IPS-20b (cell line): ENCODE measurements around the gene DNASE1L3.

Source experiments
- H3K27ac ChIP-seq: one replicate; pipeline ENCODE4 v1.5.1; 2013; ENCODE audit warnings: low read length
- H3K27me3 ChIP-seq: 2 replicates; pipeline ENCODE4 v1.6.1; 2013; ENCODE audit warnings: mild to moderate bottlenecking, low read length, inconsistent platforms; ENCODE audit not compliant: insufficient read depth
- H3K36me3 ChIP-seq: 2 replicates; pipeline ENCODE4 v1.6.1; 2013; ENCODE audit warnings: low read depth, mild to moderate bottlenecking, inconsistent platforms, low read length, moderate library complexity; ENCODE audit not compliant: insufficient read depth
- H3K4me1 ChIP-seq: 2 replicates; pipeline ENCODE4 v1.6.1; 2013; ENCODE audit warnings: mild to moderate bottlenecking, control low read depth, inconsistent platforms, low read length, moderate library complexity; ENCODE audit not compliant: insufficient read depth
- H3K4me3 ChIP-seq: 2 replicates; pipeline ENCODE4 v1.5.1; 2013; ENCODE audit warnings: mild to moderate bottlenecking, low read length, inconsistent platforms
- H3K9ac ChIP-seq: 2 replicates; pipeline ENCODE4 v1.6.1; 2013; ENCODE audit warnings: low read depth, mild to moderate bottlenecking, inconsistent platforms, low read length, moderate library complexity
- H3K9me3 ChIP-seq: 2 replicates; pipeline ENCODE4 v1.6.1; 2013; ENCODE audit warnings: mild to moderate bottlenecking, low read depth, low read length, inconsistent platforms; ENCODE audit not compliant: insufficient read depth

The DNASE1L3 gene

DNA sequence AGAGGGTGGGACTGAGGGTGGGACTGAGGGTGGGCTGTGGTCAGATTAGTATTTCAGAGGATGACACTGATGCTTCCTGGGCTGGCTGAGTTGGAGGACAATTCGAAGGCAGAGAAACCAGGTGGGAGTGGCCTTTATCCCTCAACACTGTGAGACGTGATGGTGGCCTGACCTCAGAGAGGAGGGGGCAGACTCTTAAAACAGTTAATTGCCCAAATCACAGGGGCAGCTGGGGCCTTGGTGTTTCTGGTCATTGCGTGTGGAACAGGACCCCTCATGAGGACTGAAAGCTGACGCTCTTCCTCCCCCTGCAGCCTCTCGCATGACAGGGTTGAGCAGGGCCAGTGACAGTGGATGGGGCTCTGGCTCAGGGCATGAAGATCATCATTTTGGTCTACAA is 18.7 kb downstream of the DNASE1L3 start:
- no peak overlapping the region for H3K9ac ChIP-seq
- H3K4me1 ChIP-seq = no peaks in the 10 kb centered on the region
- H3K36me3 ChIP-seq = no peaks in the 10 kb centered on the region
- H3K4me3 ChIP-seq = no peak overlapping the region
- no peaks in the 10 kb centered on the region for H3K27me3 ChIP-seq
- H3K27ac ChIP-seq = no peak overlapping the region
- no peaks in the 10 kb centered on the region for H3K9me3 ChIP-seq

DNA sequence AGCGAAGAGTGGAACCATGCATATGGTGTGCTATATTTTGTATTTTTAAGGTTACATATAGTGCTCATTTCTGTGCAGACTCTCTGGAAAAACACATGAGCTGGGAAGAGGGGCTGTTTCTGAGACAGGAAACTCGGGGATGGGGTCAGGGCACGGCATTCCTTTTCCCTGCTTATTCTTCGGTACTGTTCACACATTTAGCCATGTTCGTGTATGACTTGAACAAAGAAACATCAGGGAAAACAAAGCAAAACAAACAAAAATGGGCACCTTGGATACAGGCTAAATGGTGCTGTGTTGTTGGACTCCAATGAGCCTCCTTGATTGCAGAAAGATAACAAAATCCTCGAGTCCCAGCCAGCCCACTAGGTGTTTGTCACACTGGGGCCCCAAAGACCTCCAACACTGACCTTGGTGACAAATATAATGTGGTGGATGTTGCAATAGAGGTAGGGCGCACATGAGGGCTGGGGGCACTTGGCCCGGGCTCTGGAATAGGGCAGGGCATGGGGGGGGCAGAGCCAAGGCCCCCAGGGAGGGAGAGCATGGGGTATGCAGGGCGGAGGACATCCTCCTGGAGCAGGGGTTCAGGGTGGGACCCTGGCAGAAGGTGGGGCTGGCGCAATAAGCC is 19.3 kb downstream of the DNASE1L3 start:
- Histone ChIP-seq H3K4me1 (no peaks in the 10 kb centered on the region), H3K9me3 (no peaks in the 10 kb centered on the region)

DNA sequence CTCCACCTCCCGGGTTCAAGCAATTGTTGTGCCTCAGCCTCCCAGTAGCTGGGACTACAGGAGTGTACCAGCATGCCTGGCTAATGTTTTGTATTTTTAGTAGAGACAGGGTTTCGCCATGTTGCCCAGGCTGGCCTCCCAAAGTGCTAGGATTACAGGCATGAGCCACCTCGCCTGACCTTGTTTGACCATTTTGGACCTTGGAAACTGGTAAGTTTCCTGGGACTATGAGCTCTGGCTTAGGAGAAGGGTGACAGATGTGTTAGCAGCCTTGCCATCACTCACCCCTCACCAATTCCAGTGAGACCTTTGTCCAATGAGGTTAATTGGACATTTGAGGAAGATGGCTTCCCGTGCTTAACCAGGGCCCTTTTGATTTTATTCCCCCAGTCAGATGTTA is 19.9 kb downstream of the DNASE1L3 start:
- no peaks in the 10 kb centered on the region for H3K36me3 ChIP-seq
- no peaks in the 10 kb centered on the region for H3K27me3 ChIP-seq
- no peak overlapping the region for H3K27ac ChIP-seq
- H3K4me3 ChIP-seq = no peak overlapping the region
- H3K9ac ChIP-seq = no peak overlapping the region
- no peaks in the 10 kb centered on the region for H3K9me3 ChIP-seq
- no peaks in the 10 kb centered on the region for H3K4me1 ChIP-seq

More for the DNA sequence above, 19.3 kb downstream of the DNASE1L3 start:
- no peak overlapping the region for H3K27ac ChIP-seq
- no peaks in the 10 kb centered on the region for H3K27me3 ChIP-seq
- no peak overlapping the region for H3K4me3 ChIP-seq
- no peak overlapping the region for H3K9ac ChIP-seq
- no peaks in the 10 kb centered on the region for H3K36me3 ChIP-seq

DNA sequence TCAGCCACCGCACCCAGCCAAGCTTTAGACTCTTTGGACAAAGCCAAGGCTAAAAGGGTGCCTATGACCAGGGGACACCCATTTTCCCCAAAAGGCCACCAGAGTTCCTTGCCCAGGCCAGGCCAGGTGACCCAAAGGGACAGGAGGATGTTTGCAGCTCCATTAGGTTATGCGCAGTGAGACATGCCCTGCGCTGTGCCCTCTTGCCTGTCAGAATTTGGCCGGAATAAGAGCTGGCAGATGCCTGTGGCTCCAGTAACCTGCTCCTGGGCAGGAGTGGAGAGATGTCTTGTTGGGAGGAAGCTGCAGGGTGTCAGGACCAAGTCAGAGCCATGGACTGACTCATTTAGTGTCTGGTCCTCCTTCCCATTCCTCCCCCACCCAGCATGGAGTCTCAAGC is 20.5 kb downstream of the DNASE1L3 start:
- Histone ChIP-seq H3K9me3 (no peaks in the 10 kb centered on the region), H3K4me1 (no peaks in the 10 kb centered on the region), H3K4me3 (no peak overlapping the region), H3K27ac (no peak overlapping the region), H3K36me3 (no peaks in the 10 kb centered on the region), H3K9ac (no peak overlapping the region), H3K27me3 (no peaks in the 10 kb centered on the region)

DNA sequence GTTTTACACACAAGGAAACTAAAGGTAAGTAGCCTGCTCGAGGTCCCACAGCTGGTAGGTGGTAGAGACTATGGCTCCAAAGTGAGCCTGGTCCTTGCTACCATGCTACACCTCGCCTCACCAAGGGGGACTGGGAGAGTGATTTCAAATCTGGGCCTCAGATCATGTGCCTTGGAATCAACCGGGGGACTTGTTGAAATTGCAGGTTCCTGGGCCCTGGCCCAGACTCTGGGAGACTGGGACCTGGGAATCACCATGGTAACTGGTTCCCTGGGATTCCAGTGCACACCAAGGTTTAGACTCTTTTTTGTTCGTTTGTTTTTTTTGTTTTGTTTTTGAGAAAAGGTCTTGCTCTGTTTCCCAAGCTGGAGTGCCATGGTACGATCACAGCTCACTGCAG is 21.1 kb downstream of the DNASE1L3 start:
- H3K9ac ChIP-seq = no peak overlapping the region
- no peaks in the 10 kb centered on the region for H3K36me3 ChIP-seq
- no peaks in the 10 kb centered on the region for H3K4me1 ChIP-seq
- H3K27me3 ChIP-seq = no peaks in the 10 kb centered on the region
- H3K9me3 ChIP-seq = no peaks in the 10 kb centered on the region
- H3K4me3 ChIP-seq = no peak overlapping the region
- no peak overlapping the region for H3K27ac ChIP-seq

DNA sequence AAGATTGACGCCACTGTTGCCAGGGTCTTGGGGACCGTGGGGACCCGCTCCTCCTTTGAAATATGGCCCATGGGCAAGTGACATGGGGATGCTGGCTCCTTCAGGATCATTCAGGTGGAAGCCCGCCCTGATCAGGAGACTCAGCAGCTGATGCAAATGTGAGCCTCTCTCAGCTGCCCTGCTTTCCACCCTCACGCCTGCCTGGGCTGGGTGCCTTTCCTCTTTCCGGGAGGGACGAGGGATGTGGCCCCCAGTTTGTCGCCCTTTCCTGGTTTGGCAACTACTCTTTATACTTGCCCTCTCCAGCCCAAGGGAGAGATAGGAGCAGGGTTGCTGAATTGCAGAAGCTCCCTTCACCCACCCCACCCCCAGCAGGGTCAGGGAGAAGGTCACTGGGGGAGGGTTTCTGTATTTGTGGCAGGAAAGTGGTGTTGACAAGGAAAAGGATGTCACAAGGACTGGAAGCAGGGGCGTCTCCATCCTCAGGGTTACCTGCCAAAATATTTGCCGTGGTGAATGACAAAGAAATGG is 21.8 kb downstream of the DNASE1L3 start:
- H3K4me3 ChIP-seq = no peak overlapping the region
- H3K9me3 ChIP-seq = no peaks in the 10 kb centered on the region
- no peak overlapping the region for H3K9ac ChIP-seq
- no peak overlapping the region for H3K27ac ChIP-seq
- no peaks in the 10 kb centered on the region for H3K36me3 ChIP-seq
- no peaks in the 10 kb centered on the region for H3K27me3 ChIP-seq
- no peaks in the 10 kb centered on the region for H3K4me1 ChIP-seq

DNA sequence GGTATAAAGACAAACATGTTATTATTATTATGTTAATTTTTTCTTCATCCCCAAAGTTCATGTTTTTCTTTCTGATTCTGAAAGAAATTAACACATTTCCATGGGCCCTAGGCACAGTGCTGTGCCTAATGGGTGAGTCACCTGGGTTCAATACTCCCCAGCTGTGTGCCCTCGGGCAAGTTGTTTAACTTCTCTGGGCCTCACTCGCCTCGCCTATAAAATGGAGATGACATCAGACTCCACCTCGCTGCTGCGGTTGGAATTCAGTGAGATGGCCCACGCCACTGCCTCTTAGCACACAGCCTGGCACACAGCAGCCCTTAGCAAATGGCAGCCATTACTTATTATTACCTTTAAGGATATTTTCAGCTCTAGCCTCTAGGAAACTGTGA is 22.6 kb downstream of the DNASE1L3 start:
- Histone ChIP-seq H3K9me3 (no peaks in the 10 kb centered on the region), H3K27me3 (no peaks in the 10 kb centered on the region), H3K4me3 (no peak overlapping the region), H3K9ac (no peak overlapping the region), H3K36me3 (no peaks in the 10 kb centered on the region), H3K4me1 (no peaks in the 10 kb centered on the region), H3K27ac (no peak overlapping the region)

DNA sequence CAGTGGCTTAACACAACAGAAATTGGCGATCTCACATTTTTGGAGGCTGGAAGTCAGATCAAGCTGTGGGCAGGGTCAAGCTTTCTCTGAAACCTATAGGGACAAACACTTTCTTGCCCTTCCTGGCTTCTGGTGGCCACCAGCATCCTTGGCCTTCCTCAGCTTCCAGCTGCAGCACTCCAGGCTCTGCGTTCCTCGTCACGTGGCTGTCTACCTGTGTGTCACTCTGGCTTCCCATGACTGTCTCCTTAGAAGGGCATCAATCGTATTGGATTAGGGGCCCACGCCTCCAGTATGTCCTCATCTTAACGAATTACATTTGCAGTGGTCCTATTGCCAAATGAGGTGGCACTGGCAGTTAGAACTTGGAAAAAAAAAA is 25.8 kb downstream of the DNASE1L3 start:
- Histone ChIP-seq H3K9me3 (no peaks in the 10 kb centered on the region), H3K9ac (no peak overlapping the region), H3K4me1 (no peaks in the 10 kb centered on the region), H3K36me3 (no peaks in the 10 kb centered on the region), H3K27ac (no peak overlapping the region), H3K27me3 (no peaks in the 10 kb centered on the region), H3K4me3 (no peak overlapping the region)

DNA sequence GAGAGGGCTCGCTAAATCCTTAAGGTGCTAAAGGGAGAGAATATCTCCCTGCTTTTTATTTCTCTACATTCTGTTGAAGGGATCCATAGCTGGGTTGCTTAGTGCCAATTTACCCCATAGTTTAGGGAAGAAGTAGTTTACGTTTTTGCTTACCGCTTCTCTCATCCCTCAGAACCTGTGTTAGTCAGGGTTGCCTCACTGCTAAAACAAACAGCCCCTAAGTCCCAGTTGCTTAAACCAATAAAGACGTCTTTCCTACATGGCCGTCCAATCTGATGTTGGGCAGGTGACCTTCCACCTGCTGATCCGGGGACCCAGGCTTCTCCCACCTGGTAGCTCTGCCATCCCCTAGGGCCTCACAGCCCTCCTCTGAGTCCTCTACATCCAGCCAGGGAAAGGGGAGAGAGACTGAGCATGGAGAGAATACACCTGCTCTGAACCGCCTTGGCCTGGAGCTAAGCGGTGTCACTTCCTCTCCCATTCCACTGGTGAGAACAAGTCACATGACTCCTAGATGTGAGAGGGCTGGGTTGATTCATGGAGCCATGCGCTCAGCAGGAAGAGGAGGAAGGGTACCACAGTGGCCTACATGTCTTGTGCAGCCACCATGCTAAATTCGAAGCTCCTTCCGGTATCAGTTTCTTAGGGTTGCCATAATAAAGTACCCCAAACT is 26.3 kb downstream of the DNASE1L3 start:
- Histone ChIP-seq H3K27ac (no peak overlapping the region), H3K36me3 (no peaks in the 10 kb centered on the region), H3K27me3 (no peaks in the 10 kb centered on the region), H3K9me3 (no peaks in the 10 kb centered on the region), H3K4me3 (no peak overlapping the region), H3K9ac (no peak overlapping the region), H3K4me1 (no peaks in the 10 kb centered on the region)

DNA sequence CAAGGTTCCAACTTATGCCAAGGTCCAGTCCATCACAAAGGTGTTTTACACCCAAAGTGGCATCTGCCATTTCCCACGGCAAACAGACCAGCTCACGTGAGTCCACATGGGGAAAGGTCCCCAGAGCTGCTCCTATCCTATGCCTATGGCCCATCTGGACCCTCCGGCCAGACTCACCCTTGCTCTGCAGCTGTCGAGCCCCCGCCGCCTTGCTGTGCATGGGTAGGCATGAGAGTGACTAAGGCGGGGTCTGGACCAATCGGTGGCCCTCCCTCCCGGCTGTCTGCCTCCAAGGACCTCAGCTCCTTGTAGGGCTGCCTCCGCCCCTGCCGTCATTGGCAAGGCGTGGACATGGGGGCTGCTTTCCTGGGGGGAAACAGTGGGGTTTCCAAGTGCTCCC is 26.9 kb downstream of the DNASE1L3 start:
- H3K27ac ChIP-seq = no peak overlapping the region
- H3K4me1 ChIP-seq = no peaks in the 10 kb centered on the region
- H3K4me3 ChIP-seq = no peak overlapping the region
- H3K36me3 ChIP-seq = no peaks in the 10 kb centered on the region
- H3K9me3 ChIP-seq = no peaks in the 10 kb centered on the region
- H3K27me3 ChIP-seq = no peaks in the 10 kb centered on the region
- H3K9ac ChIP-seq = no peak overlapping the region

DNA sequence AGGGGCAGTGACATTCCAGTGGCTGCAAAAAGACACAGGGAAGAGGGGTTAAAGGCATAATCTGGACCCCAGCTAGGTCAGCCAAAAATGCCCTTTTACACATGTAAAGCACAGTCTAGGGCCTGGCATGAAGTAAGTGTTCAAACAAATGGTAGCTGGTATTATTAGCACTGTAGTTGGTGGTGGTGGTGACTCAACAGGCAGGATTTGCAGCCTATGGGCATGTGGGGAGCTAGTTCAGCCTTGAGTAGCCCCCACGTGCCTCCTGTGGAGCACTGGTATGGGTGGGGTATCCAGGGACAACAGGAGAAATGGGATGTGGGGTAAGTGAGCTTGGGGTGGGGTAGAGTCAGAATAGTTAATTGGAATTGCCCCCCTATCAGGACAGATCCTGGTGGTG is 27.6 kb downstream of the DNASE1L3 start:
- Histone ChIP-seq H3K36me3 (no peaks in the 10 kb centered on the region), H3K4me1 (no peaks in the 10 kb centered on the region)

DNA sequence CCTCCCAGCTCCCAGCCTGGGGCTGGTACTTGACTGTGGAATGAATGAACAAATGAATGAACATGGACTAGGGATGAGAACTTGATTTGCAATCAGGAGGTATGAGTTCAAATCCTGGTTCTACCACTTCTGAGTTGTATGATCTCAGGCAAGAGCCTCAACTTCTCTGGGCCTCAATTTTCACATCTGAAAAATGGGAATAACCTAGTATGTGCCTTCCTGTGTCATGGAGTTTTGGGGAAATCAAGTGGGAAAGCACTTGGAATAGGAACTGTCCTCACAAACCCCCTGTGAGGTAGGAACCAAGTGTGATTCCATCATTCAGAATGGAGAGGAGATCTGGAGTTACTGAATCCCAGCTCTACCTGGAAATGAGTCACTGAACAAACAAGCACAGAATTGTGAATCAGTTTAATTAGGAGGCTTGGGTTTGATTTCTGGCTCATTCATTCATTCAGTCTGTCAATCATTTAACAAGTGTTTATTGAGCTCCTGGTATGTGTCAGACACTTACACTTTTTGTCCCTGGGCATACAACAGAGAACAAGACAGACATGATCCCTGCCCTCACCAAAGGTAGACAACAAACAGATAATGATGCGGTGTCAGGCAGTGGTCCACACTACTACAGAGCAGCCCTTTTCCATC is 29.7 kb downstream of the DNASE1L3 start:
- Histone ChIP-seq H3K27ac (no peak overlapping the region), H3K4me3 (no peak overlapping the region), H3K9ac (no peak overlapping the region), H3K36me3 (no peaks in the 10 kb centered on the region), H3K4me1 (no peaks in the 10 kb centered on the region; the same call in 1 of the 2 replicates), H3K9me3 (no peaks in the 10 kb centered on the region), H3K27me3 (peaks cover 9% of the 10 kb centered on the region)

More for the DNA sequence above, 27.6 kb downstream of the DNASE1L3 start:
- Histone ChIP-seq H3K4me3 (no peak overlapping the region), H3K9ac (no peak overlapping the region), H3K9me3 (no peaks in the 10 kb centered on the region), H3K27ac (no peak overlapping the region), H3K27me3 (peaks cover 6% of the 10 kb centered on the region)
